H1 (cell line): ENCODE results near the gene KIN. TPM values are rescaled to one million over a fixed set of nuclear protein-coding genes. Genes with fewer than 3 reads are reported as not detected.

Experiments
- CTBP2 ChIP-seq: IDR thresholded peaks from 2 replicates; pipeline ENCODE4 v1.7.0; 2011; ENCODE audit warnings: borderline replicate concordance, mild to moderate bottlenecking, moderate library complexity, mixed read lengths, low read length; ENCODE audit not compliant: insufficient read depth, insufficient read length
- CTCF ChIP-seq, 3 experiments: IDR thresholded peaks; 1 replicate in 2 of 3; 2 replicates in 1 of 3; pipeline versions ENCODE4 v1.5.1 to v1.6.1; 2011; ENCODE audit warnings: low read length in 3 of 3, mild to moderate bottlenecking in 3 of 3, inconsistent platforms in 2 of 3, low read depth in 1 of 3, moderate library complexity in 1 of 3; ENCODE audit not compliant: insufficient read depth in 1 of 3; ENCODE audit errors: control extremely low read depth in 1 of 3
- polyA plus RNA-seq, 7 experiments: library from polyadenylated mRNA; depleted of rRNA in 3 of 7; stranded (reverse) in 5 of 7; unstranded in 2 of 7; fragments of >200 nt in 5 of 7; fragments of 200-250 nt in 2 of 7; gene quantifications; 1 replicate in 5 of 7; 2 replicates in 1 of 7; 4 replicates in 1 of 7; pipeline versions ENCODE4 v1.2.1 to v1.2.3, GENCODE V29; 2011 to 2013; ENCODE audit warnings: missing spikeins in 2 of 7, mixed read lengths in 2 of 7
- total RNA-seq: library from RNA; stranded (reverse); fragmentation: NEBNext Ultra II Directional; extraction: Animal tissue kit (Norgen Biotek cat#: 25700); gene quantifications from 2 replicates; pipeline ENCODE4 v1.2.1, GENCODE V29; 2021

The KIN gene
- total and polyA plus RNA-seq, 2 of the 8 experiments (the other 6 are each of a cell fraction or from before 2014, with no cell fraction given) = 3.7 to 16.5 TPM

GRCh38 chr10:7763929-7764328 lies 23.9 kb downstream of the KIN start (continued):
- no peak for TF ChIP-seq CTCF (IDR thresholded peaks at IDR 0.05; ENCODE audit: control extremely low read depth in 1 of 3, insufficient read depth in 1 of 3, low read depth in 1 of 3, low read length in 3 of 3)
- no peak for TF ChIP-seq CTBP2
